WTC11 (cell line): ENCODE results near the gene TTC28.

Source experiments
- MYBL2 ChIP-seq: sonication (generic); formaldehyde crosslinking; IDR thresholded peaks from 2 replicates; pipeline ENCODE4 v1.8.1; 2023; ENCODE audit warnings: mild to moderate bottlenecking, moderate library complexity, missing genetic modification reagents
- NR2C2 ChIP-seq: sonication (generic); formaldehyde crosslinking; IDR thresholded peaks from 2 replicates; pipeline ENCODE4 v1.8.0; 2022; ENCODE audit warnings: mild to moderate bottlenecking, missing genetic modification reagents
- TF ChIP-seq, protein P1 (sequence below): sonication (generic); formaldehyde crosslinking; IDR thresholded peaks from 2 replicates; pipeline ENCODE4 v1.8.1; 2022; ENCODE audit warnings: low read depth, mild to moderate bottlenecking, moderate library complexity, missing genetic modification reagents, borderline replicate concordance

DNA sequence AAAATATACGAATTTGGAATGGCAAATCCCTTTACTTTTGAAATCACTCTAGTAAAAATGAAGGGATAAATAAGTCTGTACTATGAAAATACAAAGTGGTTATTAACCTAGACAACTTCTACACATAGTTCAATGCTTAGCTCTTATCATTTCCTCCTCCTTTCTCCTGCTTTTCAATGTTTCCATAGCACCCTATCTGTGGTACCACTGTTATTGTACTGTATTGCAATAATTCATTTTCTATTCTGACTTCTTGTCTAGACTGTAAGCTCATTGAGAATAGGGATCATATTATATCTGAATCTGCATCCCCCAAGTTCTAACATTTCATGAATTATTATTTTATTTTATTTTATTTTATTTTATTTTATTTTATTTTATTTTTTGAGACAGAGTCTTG lies 251.4 kb downstream of the TTC28 start:
- TF ChIP-seq MYBL2 (CRISPR knock-in tag): no peak
- no peak for TF ChIP-seq NR2C2 (CRISPR knock-in tag)
- TF ChIP-seq, protein P1, sequence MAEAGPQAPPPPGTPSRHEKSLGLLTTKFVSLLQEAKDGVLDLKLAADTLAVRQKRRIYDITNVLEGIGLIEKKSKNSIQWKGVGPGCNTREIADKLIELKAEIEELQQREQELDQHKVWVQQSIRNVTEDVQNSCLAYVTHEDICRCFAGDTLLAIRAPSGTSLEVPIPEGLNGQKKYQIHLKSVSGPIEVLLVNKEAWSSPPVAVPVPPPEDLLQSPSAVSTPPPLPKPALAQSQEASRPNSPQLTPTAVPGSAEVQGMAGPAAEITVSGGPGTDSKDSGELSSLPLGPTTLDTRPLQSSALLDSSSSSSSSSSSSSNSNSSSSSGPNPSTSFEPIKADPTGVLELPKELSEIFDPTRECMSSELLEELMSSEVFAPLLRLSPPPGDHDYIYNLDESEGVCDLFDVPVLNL (CRISPR knock-in tag): no peak
